GM12875 (cell line): Measurements from ENCODE around the gene PLCB3.
A peak's percentile ranks its signal among the peaks of the same experiment; 100 is the strongest.

ENCODE experiments used
- H3K4me3 ChIP-seq: one replicate; pipeline ENCODE4 v1.5.1; 2011; ENCODE audit warnings: low read depth, low read length, control low read depth
- TF ChIP-seq, protein P1 (sequence below): IDR thresholded peaks from 2 replicates; pipeline ENCODE4 v1.5.1; 2011; ENCODE audit warnings: low read depth, mild to moderate bottlenecking, control low read depth, inconsistent platforms, low read length, moderate library complexity, borderline replicate concordance; ENCODE audit not compliant: insufficient read depth

Gene PLCB3

DNA sequence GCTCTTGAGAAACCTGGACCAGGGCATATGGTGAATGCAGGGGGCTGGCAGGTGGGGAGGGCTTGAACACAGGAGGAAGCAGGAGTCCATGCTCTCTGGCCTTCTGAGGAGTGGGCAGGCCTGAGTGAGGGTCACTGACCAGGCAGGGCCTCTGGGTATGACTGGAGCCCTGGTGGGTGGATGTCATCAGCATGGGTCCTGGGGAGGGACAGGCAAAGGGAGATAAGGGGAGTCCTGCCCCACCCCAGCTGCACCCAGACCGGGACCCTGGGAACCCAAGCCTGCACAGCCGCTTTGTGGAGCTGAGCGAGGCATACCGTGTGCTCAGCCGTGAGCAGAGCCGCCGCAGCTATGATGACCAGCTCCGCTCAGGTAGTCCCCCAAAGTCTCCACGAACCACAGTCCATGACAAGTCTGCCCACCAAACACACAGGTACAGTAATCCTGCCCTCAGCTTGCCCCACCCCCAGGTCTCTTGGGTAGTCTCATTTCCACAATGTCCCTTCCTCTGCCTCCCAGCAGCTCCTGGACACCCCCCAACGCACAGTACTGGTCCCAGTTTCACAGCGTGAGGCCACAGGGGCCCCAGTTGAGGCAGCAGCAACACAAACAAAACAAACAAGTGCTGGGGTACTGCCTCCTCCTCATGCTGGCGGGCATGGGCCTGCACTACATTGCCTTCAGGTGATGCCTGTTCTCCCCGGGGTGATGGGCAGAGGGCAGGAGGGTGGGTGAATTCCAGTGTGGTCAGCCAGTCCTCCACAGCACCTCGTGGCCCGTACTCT is 19.0 kb upstream of the PLCB3 start:
- no peak overlapping the region for H3K4me3 ChIP-seq
- TF ChIP-seq, protein P1, sequence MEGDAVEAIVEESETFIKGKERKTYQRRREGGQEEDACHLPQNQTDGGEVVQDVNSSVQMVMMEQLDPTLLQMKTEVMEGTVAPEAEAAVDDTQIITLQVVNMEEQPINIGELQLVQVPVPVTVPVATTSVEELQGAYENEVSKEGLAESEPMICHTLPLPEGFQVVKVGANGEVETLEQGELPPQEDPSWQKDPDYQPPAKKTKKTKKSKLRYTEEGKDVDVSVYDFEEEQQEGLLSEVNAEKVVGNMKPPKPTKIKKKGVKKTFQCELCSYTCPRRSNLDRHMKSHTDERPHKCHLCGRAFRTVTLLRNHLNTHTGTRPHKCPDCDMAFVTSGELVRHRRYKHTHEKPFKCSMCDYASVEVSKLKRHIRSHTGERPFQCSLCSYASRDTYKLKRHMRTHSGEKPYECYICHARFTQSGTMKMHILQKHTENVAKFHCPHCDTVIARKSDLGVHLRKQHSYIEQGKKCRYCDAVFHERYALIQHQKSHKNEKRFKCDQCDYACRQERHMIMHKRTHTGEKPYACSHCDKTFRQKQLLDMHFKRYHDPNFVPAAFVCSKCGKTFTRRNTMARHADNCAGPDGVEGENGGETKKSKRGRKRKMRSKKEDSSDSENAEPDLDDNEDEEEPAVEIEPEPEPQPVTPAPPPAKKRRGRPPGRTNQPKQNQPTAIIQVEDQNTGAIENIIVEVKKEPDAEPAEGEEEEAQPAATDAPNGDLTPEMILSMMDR, result no peak

DNA sequence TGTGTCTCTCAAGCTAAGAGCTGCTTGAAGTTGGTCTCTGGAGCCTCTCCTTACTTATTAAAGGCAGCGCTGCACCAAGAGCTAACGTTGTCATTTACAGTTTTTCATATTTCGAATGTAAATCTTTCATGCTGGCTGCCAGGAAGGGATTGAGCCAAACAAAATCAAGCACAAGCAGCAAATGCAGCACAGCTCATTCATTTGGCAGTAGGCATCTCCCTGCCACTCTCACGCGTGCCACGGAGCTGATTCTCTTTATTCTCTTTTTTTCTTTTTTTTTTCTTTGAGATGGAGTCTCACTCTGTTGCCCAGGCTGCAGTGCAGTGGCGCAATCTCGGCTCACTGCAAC is 18.4 kb upstream of the PLCB3 start:
- TF ChIP-seq, protein P1, result no peak
- no peak overlapping the region for H3K4me3 ChIP-seq

DNA sequence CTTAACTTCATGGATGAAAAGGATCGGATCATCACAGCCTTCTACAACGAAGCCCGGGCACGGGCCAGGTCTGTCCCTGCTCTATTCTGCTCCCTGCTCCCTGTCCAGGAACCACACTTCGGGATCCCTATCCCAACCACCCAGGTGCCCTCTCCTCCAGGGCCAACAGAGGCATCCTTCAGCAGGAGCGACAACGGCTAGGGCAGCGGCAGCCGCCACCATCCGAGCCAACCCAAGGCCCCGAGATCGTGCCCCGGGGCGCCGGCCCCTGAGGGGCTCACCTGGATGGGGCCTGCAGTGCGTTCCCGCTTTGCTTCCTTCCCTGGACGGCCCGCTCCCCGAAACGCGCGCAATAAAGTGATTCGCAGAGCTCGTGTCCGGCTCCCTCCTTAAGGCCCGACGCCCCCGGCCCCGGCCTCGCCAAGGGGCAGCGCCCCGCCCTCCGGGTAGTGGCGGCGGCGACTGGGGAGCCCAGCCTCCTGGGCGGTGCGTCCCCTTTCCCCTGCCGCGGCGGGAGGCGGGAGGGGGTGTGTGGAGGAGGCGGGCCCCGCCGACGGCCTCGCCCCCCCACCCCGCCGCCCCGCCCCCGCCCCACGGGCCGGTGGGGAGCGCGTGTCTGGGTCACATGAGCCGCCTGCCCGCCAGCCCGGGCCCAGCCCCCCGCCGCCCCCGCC is 17.3 kb upstream of the PLCB3 start, which contains the start of gene VEGFB:
Gene VEGFB, plus strand, starts transcription at position 672 of the 674 bp plus-strand sequence. CDS start 250 bp downstream, outside the sequence.
- peak within 1 kb of the TSS; percentile 65 for H3K4me3 ChIP-seq
- TF ChIP-seq, protein P1, result no peak

DNA sequence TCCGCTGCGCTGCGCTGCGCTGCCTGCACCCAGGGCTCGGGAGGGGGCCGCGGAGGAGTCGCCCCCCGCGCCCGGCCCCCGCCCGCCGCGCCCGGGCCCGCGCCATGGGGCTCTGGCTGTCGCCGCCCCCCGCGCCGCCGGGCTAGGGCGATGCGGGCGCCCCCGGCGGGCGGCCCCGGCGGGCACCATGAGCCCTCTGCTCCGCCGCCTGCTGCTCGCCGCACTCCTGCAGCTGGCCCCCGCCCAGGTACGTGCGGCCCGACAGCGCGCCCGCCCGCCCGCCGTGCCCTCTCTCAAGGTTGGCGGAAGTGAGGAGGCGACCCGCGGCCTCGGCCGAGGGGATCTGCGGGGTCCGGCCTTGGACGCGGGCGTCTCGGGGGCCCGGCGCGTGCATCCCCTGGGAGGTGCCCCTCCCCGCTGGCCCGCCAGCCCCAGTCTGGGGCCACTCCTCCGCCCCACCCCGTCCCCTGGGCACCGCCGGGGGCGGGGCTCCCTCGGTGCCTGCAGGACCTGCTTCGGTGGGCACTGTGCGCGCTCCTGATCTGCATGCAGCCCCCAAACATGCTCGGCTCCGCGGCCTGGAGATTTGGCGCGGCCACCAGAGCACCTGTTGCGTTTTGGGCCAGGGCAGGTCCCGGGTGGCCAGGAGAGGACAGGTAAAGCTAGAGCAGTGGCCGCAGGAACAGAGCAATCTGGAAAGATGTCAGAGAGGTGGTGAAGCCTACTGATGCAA is 16.5 kb upstream of the PLCB3 start:
- TF ChIP-seq, protein P1, result no peak
- H3K4me3 ChIP-seq, result peak overlapping the region; percentile 65

DNA sequence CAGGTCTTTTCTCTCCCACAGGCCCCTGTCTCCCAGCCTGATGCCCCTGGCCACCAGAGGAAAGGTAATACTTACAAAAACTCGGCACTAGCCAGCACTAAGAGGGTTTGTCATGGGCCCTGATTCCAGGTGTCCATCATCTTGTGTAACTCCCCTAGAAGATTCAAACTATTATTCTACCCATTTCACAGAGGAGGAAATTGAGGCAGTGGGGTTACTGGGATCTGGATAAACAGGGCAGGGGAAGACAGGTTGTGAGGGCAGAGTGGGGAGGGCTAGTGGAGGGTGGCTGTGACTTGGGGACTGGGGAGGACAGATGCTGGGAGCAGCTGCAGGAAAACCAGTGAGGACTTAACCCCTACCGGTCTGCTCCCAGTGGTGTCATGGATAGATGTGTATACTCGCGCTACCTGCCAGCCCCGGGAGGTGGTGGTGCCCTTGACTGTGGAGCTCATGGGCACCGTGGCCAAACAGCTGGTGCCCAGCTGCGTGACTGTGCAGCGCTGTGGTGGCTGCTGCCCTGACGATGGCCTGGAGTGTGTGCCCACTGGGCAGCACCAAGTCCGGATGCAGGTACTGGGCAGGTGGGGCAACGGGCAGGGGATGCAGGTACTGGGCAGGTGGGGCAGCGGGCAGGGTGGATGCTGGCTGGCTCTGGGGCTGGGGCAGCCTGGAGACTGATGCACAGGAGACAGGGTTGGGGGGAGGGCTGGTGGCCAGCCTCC is 15.7 kb upstream of the PLCB3 start:
- H3K4me3 ChIP-seq, result peak overlapping the region; percentile 65

DNA sequence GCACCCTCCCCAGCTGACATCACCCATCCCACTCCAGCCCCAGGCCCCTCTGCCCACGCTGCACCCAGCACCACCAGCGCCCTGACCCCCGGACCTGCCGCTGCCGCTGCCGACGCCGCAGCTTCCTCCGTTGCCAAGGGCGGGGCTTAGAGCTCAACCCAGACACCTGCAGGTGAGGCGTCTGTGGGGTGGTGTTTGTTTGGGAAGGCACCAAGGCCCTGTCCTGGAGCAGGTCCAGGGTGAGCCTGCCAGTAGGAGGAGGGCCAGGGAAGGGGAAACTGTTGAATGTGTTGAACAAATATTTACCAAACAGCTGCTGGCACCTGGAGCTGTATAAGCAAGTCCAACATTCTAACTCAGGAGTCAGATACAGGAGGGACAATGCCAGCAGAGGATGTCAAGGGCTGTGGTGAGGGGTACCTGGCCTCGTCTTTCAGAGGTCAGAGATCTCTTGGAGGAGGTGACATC is 13.8 kb upstream of the PLCB3 start:
- TF ChIP-seq, protein P1, result no peak
- no peak overlapping the region for H3K4me3 ChIP-seq

More for the DNA sequence above, 15.7 kb upstream of the PLCB3 start:
- TF ChIP-seq, protein P1, result no peak
